ENCODE results near the gene ATP9B.

DNA sequence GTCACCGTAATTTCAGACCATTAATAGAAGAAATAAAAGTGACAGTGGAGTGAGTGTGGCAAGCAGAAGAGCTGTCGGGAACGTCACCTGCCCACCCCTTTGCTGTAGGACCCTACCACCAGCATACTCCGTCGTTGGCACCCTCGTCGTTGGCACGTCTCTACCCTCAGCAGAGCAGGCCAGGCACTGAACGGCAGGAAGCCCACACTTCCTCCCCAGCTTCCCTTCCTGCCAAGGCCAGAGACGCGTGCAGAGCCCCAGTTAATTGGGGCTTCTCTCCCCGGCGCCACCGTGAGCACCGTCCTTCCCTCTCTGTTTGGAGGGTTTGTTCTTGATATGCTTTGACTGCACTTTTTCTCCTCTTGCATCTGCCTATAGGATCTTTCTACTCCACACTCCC lies 299.5 kb downstream of the ATP9B start:
- TF ChIP-seq POLR2A (IDR thresholded peaks at IDR 0.05; ENCODE audit: low read length) (no peak), GATA1 (IDR thresholded peaks at IDR 0.05; ENCODE audit: low read depth, low read length) (no peak)
